GM19372 (cell line): ENCODE results near the gene SCN3A.

Experiments
- ATAC-seq: cut with Tn5 transposase; IDR thresholded peaks from one replicate; pipeline ENCODE4 v1.9.1; 2021; ENCODE audit warnings: mild to moderate bottlenecking, low read depth, moderate library complexity; ENCODE audit not compliant: unreplicated experiment

SCN3A gene

GRCh38 chr2:165192729-165193128, 11.1 kb downstream of the SCN3A start:
- ATAC-seq: peak; percentile 33

GRCh38 chr2:165191096-165191728, 12.6 kb downstream of the SCN3A start:
- ATAC-seq: no peak

GRCh38 chr2:165185633-165186032, 18.2 kb downstream of the SCN3A start:
- no peak for ATAC-seq

DNA sequence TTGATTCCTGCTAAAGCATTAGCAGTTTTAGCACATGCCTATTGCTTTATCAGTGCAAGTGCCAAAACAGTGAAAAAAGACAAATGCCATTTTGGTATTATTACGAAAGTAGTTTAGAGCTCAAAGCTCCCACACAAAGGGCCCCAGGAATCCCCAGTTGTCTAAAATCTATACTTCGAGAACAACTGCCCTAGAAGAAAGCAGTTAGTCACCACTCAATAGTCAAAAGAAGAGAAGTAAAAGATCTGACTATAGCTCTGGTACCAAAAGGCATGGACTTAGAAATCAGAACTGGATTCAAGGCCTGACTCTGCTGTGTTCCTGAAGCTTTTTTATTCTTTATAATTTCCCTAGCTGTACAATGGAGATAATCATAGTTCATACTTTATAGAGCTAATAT, 21.8 kb downstream of the SCN3A start:
- no peak for ATAC-seq

- ATAC-seq: no peak
Observed at GRCh38 chr2:165176780-165177179, 27.1 kb downstream of the SCN3A start.

DNA sequence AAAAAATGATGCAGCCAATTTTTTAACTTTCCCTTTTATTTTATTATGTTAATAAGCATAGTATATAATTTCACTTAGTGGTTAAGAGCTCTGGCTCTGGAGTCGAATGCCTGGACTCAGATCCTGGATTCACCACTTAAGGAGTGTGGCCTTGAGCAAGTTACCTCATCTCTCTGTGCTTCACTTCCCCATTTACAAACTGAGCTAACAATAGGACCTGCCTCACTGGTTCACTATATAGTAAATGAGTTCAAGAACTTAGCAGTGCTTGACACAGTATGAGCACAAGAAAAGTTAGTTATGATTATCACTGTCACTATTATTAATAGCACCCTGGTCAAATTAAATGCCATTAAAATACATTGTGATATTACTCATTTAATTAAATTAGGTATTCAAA, 30.6 kb downstream of the SCN3A start:
- no peak for ATAC-seq

GRCh38 chr2:165164201-165164600, 39.6 kb downstream of the SCN3A start:
- ATAC-seq: no peak

GRCh38 chr2:165163761-165164160, 40.1 kb downstream of the SCN3A start:
- ATAC-seq: no peak

DNA sequence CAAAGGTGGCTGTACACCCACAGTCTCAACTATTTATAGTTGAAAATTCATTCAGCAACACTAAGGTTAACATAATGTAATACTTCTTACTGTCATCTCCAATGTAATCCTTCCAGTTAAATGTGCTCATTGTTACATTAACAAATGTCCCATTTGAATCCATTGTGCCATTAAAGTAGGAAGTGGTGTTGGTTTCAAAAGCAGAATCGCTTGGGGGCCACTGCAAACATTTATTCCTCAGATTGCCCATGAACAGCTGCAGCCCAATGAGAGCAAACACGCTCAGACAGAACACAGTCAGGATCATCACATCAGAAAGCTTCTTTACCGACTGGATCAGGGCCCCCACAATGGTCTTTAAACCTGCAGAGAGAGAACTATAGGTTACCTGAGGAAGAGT, 41.4 kb downstream of the SCN3A start:
- ATAC-seq: no peak

DNA sequence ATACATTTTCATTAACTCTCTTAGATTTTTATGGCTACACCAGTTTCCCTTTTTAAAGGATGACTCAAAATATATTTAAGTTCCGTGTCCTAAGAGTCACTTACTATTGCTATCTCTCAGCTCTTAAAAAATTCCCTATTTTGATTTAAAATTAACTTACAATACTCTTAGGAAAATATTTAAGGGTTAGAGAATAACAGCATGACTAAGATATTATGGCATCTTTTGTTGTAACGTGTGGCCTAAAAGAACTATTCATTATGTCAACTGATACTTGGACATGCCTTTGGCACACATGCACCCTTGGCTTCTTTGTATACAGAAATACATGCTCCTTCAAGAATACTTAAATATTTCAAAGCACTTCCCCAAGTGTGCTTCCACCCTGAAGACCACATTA, 42.3 kb downstream of the SCN3A start:
- ATAC-seq: no peak

DNA sequence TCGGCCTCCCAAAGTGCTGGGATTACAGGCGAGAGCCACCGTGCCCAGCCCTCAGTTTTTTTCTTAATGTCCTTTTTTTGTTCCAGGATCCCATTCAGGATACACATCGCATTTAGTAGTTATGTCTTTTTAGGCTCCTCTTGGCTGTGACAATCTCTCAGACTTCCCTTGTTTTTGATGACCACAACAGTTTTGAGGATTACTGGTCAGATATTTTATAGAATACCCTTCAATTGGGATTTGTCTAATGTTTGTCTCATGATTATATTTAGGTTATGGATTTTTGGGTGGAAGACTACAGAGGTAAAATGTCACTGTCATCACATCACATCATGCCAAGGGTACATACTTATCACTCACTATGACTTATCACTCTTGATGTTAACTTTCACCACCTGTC, 46.7 kb downstream of the SCN3A start:
- no peak for ATAC-seq

GRCh38 chr2:165155152-165155551, 48.7 kb downstream of the SCN3A start:
- no peak for ATAC-seq

DNA sequence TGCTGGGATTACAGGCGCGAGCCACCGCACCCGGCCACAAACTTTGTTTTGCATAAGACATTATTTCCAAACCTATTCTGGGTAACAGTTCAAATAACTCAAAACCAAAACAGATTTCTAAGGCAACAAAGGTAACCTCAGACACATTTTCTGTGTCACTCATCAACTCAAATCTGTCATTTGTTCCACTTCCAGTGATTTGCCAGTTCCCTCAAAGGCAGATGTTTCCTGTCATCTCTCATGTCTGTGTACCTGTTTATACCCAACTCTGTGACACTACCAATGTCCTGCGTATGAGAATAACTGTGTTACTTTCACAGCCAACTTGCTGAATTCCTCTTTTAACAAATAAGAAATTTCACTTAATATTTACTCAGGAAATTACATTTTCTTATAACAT, 54.4 kb downstream of the SCN3A start:
- peak; percentile 91 for ATAC-seq

DNA sequence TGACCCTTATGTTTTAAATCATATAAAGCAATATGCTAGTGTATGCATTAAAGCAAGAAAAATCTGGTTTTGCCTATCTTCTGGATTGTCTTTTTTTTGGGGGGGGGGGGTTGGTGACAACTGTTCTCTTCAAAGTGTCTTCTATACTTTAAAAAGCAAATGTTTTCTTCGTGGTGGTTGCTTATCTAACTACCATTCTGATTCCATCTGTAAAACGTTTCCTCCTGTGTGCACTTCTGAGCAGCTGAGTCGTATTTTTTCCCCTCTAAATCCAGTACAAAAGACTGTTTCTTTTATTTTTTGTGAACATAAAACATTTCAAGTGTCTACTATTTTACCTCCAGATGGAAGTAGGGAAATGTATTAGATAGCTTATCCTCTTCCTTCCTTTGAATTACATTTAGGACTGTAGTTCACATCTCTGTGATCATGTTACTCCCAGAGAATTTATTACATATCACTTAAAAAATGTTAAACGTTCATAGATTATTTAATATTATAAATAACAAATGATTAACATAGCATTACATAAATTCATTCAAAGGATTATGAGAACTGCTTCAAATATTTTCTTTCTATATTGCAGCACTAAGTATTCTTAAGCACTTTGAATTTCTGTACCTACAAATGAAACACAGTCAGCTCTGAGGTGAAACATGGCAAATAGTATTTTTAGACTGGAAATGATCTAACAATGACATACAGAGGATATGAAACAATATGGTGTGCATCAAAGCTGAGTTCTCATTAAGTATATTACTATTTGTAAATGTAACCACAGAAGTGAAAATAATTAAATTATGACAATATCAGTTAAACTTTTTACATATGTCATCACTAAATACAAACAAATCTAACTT, 56.4 kb downstream of the SCN3A start:
- no peak for ATAC-seq

DNA sequence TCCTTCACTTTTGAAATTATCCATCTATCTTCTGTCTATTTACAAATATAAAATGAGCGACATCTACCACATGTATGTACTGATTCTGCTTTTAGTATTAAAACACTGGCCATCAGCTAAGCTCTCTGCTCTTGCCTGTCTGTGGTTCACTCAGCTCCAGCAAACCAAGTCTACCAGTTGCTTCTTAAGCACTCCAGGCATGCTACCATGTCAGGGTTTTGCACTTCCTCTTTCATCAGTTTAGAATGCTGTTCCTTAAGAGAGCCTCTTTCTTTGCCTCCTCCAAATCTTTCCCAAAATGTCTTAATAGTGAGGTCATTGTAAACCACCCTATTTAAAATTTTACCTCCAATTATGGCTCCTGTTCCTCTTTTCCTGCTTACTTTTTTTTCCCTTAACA, 59.5 kb downstream of the SCN3A start:
- peak; percentile 69 for ATAC-seq

- no peak for ATAC-seq
Observed at GRCh38 chr2:165141601-165142354, 62.1 kb downstream of the SCN3A start.

DNA sequence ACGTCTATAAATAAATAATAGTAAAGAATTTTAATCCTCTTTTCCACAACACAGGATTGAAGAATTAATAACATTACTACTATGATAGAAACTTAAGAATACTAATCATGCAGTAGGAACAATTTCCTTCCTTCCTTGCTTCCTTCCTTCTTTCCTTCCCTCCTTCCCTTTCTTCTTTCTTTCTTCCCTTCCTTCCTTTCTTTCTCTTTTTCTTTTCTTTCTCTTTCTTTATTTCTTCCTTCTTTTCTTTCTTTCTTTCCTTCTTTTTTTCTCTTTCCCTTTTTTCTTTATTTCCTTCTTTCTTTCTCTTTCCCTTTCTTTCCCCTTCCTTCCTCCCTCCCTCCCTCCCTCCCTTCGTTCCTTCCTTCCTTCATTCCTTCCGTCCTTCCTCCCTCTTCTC, 77.6 kb downstream of the SCN3A start:
- no peak for ATAC-seq

GRCh38 chr2:165122521-165122920, 81.3 kb downstream of the SCN3A start:
- ATAC-seq: no peak

GRCh38 chr2:165120740-165121467, 82.9 kb downstream of the SCN3A start:
- ATAC-seq: no peak

DNA sequence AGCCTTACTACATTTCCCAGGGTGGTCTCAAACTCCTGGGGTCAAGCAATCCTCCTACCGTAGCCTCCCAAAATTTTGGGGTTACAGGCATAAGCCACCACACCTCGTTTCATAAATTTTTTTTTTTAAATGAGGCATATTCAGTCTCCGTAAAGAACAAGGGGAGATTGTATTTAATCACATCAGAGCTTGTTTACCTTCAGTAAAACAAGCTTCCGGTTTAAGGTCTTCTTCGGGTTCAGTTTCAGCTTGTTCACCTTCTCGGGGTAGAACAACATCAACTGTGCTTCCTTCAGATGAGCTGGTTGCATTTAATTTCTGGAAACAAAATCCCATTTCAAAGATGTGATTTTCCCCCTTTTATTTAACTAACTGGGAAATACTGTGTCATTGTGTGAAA, 88.6 kb downstream of the SCN3A start:
- no peak for ATAC-seq
